A549 (cell line): Measurements from ENCODE around the gene PLXND1. TPM values are rescaled to one million over a fixed set of nuclear protein-coding genes. Genes with fewer than 3 reads are reported as not detected.

Experiments used
- ATAC-seq, 2 experiments: fragments of 200-7000 bp in 1 of 2; fragments of >200 bp in 1 of 2; cut with Nextera tagmentation in 1 of 2; cut with Tn5 transposase in 1 of 2; 3 replicates each; pipeline versions ENCODE4 v1.8.0 to v1.9.1; 2018 to 2020; ENCODE audit warnings: mild to moderate bottlenecking in 1 of 2, moderate library complexity in 1 of 2
- CTCF ChIA-PET: fragments of 300-600 bp; sonication (Branson Sonifier 250); formaldehyde crosslinking; extraction: SDS; loops from one replicate; lab custom pipeline; 2021; ENCODE audit warnings: antibody characterized with exemption, inconsistent platforms; lab: Yijun Ruan, JAX
- POLR2A ChIA-PET: fragments of 350-600 bp; formaldehyde crosslinking; extraction: SDS; loops from one replicate; lab custom pipeline; 2021; ENCODE audit warnings: antibody characterized with exemption, inconsistent platforms; lab: Yijun Ruan, JAX
- DNase-seq, 2 experiments: peaks; one replicate each; pipeline versions ENCODE4 v3.0.0 to v3.0.0-alpha.2; 2011 to 2016; ENCODE audit warnings: low read depth in 1 of 2, low spot score in 1 of 2
- FAIRE-seq: peaks from 2 replicates; lab custom pipeline; 2011; peaks lifted over from hg19 to GRCh38; lab: Jason Lieb, UNC
- H3K27ac ChIP-seq, 2 experiments: fragments of >200 bp; sonication (Bioruptor Twin); formaldehyde crosslinking; 3 replicates each; pipeline ENCODE4 v1.5.1; 2016 to 2017
- H3K4me1 ChIP-seq: fragments of >200 bp; sonication (Bioruptor Twin); formaldehyde crosslinking; 3 replicates; pipeline ENCODE4 v1.6.1; 2016
- H3K4me2 ChIP-seq: fragments of >200 bp; sonication (Bioruptor Twin); formaldehyde crosslinking; 3 replicates; pipeline ENCODE4 v1.6.1; 2016
- H3K4me3 ChIP-seq: fragments of >200 bp; sonication (Bioruptor Twin); formaldehyde crosslinking; 3 replicates; pipeline ENCODE4 v1.5.1; 2016
- H3K9me3 ChIP-seq: fragments of >200 bp; sonication (Bioruptor Twin); formaldehyde crosslinking; 3 replicates; pipeline ENCODE4 v1.6.1; 2016
- BHLHE40 ChIP-seq: IDR thresholded peaks from 2 replicates; pipeline ENCODE4 v1.6.1; 2012; ENCODE audit warnings: low read depth, low read length, inconsistent platforms
- CHD2 ChIP-seq: fragments of 150-350 bp; IDR thresholded peaks from 2 replicates; pipeline ENCODE4 v1.6.1; 2014; ENCODE audit warnings: low read length; ENCODE audit not compliant: partially characterized antibody
- CHD4 ChIP-seq: fragments of 200-600 bp; sonication (generic); IDR thresholded peaks from 2 replicates; pipeline ENCODE4 v1.6.1; 2016; ENCODE audit warnings: antibody characterized with exemption, mild to moderate bottlenecking, borderline replicate concordance
- FOSL2 ChIP-seq, 2 experiments: fragments of 450-650 bp in 1 of 2; fragments of >200 bp in 1 of 2; sonication (Bioruptor Twin) in 1 of 2; formaldehyde crosslinking; IDR thresholded peaks; 2 replicates each; pipeline versions ENCODE4 v1.5.0 to v1.6.1; 2016 to 2020; ENCODE audit warnings: mild to moderate bottlenecking in 1 of 2, moderate library complexity in 1 of 2
- HOXB13 ChIP-seq: fragments of 250-450 bp; sonication (Bioruptor Pico); IDR thresholded peaks from 2 replicates; pipeline ENCODE4 v1.5.0; 2020; ENCODE audit warnings: low read depth, mild to moderate bottlenecking, moderate library complexity
- HOXB5 ChIP-seq: fragments of 250-450 bp; sonication (Bioruptor Pico); IDR thresholded peaks from 2 replicates; pipeline ENCODE4 v1.5.0; 2020; ENCODE audit warnings: mild to moderate bottlenecking, moderate library complexity
- KDM1A ChIP-seq: fragments of 200-600 bp; sonication (generic); IDR thresholded peaks from 2 replicates; pipeline ENCODE4 v1.6.1; 2016; ENCODE audit warnings: low read depth, mild to moderate bottlenecking
- POLR2A ChIP-seq: IDR thresholded peaks from 2 replicates; pipeline ENCODE4 v1.6.1; 2012; ENCODE audit warnings: mild to moderate bottlenecking, low read length
- RARB ChIP-seq: fragments of 250-450 bp; sonication (Bioruptor Pico); IDR thresholded peaks from 2 replicates; pipeline ENCODE4 v1.8.0; 2021; ENCODE audit warnings: mild to moderate bottlenecking, moderate library complexity
- RCOR1 ChIP-seq: fragments of 150-350 bp; IDR thresholded peaks from 2 replicates; pipeline ENCODE4 v1.6.1; 2014; ENCODE audit warnings: antibody characterized with exemption, low read length, low read depth
- SREBF2 ChIP-seq: fragments of 450-650 bp; IDR thresholded peaks from 2 replicates; pipeline ENCODE4 v1.6.1; 2014; ENCODE audit warnings: mild to moderate bottlenecking, moderate library complexity
- TFCP2L1 ChIP-seq: fragments of 250-450 bp; sonication (Bioruptor Pico); IDR thresholded peaks from 2 replicates; pipeline ENCODE4 v1.5.0; 2021; ENCODE audit warnings: mild to moderate bottlenecking
- TP53 ChIP-seq: fragments of 250-450 bp; sonication (Bioruptor Pico); IDR thresholded peaks from 2 replicates; pipeline ENCODE4 v1.5.0; 2021; ENCODE audit warnings: mild to moderate bottlenecking, moderate library complexity
- ZC3H11A ChIP-seq: fragments of 450-650 bp; IDR thresholded peaks from 2 replicates; pipeline ENCODE4 v1.6.1; 2014; ENCODE audit warnings: antibody characterized with exemption, mild to moderate bottlenecking
- WGBS: methylation state at CpG from one replicate; pipeline ENCODE4 v1.1.6; 2017; ENCODE audit errors: missing lambda C conversion rate; 5-methylcytosine and 5-hydroxymethylcytosine counted together
- polyA plus RNA-seq, 4 experiments: library from polyadenylated mRNA; depleted of rRNA in 3 of 4; stranded (reverse); fragments of >200 nt; fragmentation: RNase III in 1 of 4; extraction: RNeasy Plus Mini Kit Qiagen cat#74134 plus additional on column Dnase treatment in 1 of 4; gene quantifications; 2 replicates in 3 of 4; 3 replicates in 1 of 4; pipeline ENCODE4 v1.2.3, GENCODE V29; 2011 to 2017
- TF ChIP-seq, protein P1 (sequence below): fragments of >200 bp; sonication (Bioruptor Twin); formaldehyde crosslinking; IDR thresholded peaks from 3 replicates; pipeline ENCODE4 v1.6.1; 2016
- TF ChIP-seq, protein P2 (sequence below): fragments of >200 bp; sonication (Bioruptor Twin); formaldehyde crosslinking; IDR thresholded peaks from 3 replicates; pipeline ENCODE4 v1.5.1; 2016
- TF ChIP-seq, protein P3 (sequence below): fragments of 200-600 bp; sonication (generic); IDR thresholded peaks from 2 replicates; pipeline ENCODE4 v1.6.1; 2016; ENCODE audit warnings: antibody characterized with exemption, mild to moderate bottlenecking, moderate library complexity
- TF ChIP-seq, protein P4 (sequence below): IDR thresholded peaks from 2 replicates; pipeline ENCODE4 v1.6.1; 2012

Gene PLXND1
- polyA plus RNA-seq, 2 of the 4 experiments (the other 2 are of a cell fraction), result 26.8 to 72.6 TPM

DNA sequence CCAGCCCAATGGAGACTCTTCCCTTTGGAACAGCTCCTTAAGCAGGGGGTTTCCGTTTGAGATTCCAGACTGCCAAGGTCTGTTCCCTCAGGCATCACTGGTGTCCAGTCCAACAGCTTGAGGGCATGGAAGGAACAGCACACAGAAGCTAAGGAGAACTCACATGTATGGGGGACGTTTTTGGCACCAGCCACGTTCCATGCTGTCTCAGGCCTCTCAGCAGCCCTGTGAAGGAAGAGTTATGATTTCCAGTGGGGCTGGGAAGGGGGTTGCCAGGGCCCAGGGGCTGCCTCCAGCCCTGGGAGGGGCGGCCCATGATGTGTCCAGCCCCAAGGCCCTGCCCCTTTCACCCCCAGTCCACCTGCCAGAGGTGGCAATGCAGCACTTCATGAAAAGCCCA is 85.5 kb downstream of the PLXND1 start:
- TF ChIP-seq FOSL2 (IDR thresholded peaks at IDR 0.05) (no peak), FOSL2 (CRISPR knock-in tag; IDR thresholded peaks at IDR 0.05) (no peak), TFCP2L1 (CRISPR knock-in tag) (no peak), SREBF2 (no peak), RARB (no peak), CHD2 (no peak)
- TF ChIP-seq, protein P1, sequence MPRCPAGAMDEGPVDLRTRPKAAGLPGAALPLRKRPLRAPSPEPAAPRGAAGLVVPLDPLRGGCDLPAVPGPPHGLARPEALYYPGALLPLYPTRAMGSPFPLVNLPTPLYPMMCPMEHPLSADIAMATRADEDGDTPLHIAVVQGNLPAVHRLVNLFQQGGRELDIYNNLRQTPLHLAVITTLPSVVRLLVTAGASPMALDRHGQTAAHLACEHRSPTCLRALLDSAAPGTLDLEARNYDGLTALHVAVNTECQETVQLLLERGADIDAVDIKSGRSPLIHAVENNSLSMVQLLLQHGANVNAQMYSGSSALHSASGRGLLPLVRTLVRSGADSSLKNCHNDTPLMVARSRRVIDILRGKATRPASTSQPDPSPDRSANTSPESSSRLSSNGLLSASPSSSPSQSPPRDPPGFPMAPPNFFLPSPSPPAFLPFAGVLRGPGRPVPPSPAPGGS, result no peak
- TF ChIP-seq, all 56 proteins: peak for 0
- no peak overlapping the region for H3K4me3 ChIP-seq
- 50% methylated on average over 2 of the region's 4 CpGs for WGBS
- H3K4me2 ChIP-seq, result no peak overlapping the region
- DNase-seq (no peak), FAIRE-seq (no peak), ATAC-seq (no peak)
- POLR2A ChIA-PET, result no interaction called here
- H3K27ac ChIP-seq, result peak overlapping the region in 1 of 2 experiments; percentile 11; a peak in 1 of 6 replicates
- CTCF ChIA-PET, result no interaction called here
- no peaks in the 10 kb centered on the region for H3K4me1 ChIP-seq
- H3K9me3 ChIP-seq, result no peaks in the 10 kb centered on the region

DNA sequence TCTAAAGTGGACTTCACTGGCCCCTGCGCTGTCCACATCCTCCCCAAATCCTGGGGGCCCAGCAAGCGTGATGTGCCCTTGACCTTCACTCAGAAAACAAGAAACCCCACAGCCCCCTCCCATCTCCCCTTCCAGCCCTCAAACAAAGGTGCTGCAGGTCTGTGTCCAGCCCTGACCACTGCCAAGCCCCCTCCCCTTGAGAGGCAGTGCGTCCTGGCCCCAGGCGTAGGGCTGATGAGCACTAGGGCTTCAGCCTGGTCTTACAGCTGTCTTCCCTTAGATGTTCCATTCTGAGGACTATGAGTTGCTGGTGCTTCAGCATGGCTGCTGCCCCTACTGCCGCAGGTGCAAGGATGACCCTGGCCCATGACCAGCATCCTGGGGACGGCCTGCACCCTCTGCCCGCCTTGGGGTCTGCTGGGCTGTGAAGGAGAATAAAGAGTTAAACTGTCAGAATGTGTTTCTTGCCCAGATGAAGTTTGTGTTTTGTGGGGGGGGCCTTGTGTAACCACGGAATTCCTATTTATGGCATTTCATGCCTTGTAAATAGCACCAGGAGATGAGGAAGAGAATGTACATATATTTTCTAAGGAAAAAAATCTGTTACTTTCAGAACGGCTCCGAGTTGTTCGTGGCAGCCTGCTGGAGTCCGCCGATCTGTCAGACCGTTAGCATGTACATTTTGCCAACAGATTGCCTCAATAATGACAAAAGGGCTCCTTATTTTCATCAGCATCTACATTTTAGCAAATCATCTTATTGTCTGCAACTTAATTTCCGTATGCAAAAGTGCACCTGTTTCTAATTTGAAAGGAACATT is 86.4 kb downstream of the PLXND1 start:
- H3K4me1 ChIP-seq, result no peaks in the 10 kb centered on the region
- H3K4me3 ChIP-seq, result no peak overlapping the region
- CTCF ChIA-PET, result interaction anchor here (0.6 kb wide), 1 partner anchor 107 kb away, joined by 3 read pairs; no protein-coding TSS in a partner anchor
- TF ChIP-seq, protein P2, sequence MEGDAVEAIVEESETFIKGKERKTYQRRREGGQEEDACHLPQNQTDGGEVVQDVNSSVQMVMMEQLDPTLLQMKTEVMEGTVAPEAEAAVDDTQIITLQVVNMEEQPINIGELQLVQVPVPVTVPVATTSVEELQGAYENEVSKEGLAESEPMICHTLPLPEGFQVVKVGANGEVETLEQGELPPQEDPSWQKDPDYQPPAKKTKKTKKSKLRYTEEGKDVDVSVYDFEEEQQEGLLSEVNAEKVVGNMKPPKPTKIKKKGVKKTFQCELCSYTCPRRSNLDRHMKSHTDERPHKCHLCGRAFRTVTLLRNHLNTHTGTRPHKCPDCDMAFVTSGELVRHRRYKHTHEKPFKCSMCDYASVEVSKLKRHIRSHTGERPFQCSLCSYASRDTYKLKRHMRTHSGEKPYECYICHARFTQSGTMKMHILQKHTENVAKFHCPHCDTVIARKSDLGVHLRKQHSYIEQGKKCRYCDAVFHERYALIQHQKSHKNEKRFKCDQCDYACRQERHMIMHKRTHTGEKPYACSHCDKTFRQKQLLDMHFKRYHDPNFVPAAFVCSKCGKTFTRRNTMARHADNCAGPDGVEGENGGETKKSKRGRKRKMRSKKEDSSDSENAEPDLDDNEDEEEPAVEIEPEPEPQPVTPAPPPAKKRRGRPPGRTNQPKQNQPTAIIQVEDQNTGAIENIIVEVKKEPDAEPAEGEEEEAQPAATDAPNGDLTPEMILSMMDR, result no peak
- TF ChIP-seq KDM1A (no peak), TP53 (CRISPR knock-in tag) (no peak), POLR2A (no peak), HOXB5 (CRISPR knock-in tag) (no peak)
- TF ChIP-seq, all 56 proteins: peak for 0
- POLR2A ChIA-PET, result no interaction called here
- FAIRE-seq (no peak), ATAC-seq (no peak), DNase-seq (no peak)
- no peak overlapping the region for H3K27ac ChIP-seq
- no peak overlapping the region for H3K4me2 ChIP-seq
- no peaks in the 10 kb centered on the region for H3K9me3 ChIP-seq
- WGBS, result 87% methylated on average over 14 of the region's 15 CpGs

DNA sequence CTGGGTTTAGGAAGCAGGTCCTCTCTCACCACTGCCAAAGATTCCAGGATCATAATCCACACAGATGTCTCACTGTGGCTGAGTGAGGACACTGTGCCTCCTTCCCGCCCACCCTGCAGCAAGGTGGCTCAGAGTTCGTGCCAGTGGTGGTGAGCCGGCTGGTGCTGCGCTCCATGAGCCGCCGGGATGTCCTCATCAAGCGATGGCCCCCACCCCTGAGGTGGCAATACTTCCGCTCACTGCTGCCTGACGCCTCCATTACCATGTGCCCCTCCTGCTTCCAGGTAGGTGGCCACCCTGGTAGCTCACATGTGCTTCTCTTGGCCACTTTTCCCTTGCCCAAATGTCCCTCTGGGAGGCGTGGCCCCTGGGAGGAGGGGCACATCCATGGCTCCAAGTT is 87.0 kb downstream of the PLXND1 start:
- ATAC-seq (no peak), DNase-seq (no peak), FAIRE-seq (no peak)
- TF ChIP-seq, protein P3, sequence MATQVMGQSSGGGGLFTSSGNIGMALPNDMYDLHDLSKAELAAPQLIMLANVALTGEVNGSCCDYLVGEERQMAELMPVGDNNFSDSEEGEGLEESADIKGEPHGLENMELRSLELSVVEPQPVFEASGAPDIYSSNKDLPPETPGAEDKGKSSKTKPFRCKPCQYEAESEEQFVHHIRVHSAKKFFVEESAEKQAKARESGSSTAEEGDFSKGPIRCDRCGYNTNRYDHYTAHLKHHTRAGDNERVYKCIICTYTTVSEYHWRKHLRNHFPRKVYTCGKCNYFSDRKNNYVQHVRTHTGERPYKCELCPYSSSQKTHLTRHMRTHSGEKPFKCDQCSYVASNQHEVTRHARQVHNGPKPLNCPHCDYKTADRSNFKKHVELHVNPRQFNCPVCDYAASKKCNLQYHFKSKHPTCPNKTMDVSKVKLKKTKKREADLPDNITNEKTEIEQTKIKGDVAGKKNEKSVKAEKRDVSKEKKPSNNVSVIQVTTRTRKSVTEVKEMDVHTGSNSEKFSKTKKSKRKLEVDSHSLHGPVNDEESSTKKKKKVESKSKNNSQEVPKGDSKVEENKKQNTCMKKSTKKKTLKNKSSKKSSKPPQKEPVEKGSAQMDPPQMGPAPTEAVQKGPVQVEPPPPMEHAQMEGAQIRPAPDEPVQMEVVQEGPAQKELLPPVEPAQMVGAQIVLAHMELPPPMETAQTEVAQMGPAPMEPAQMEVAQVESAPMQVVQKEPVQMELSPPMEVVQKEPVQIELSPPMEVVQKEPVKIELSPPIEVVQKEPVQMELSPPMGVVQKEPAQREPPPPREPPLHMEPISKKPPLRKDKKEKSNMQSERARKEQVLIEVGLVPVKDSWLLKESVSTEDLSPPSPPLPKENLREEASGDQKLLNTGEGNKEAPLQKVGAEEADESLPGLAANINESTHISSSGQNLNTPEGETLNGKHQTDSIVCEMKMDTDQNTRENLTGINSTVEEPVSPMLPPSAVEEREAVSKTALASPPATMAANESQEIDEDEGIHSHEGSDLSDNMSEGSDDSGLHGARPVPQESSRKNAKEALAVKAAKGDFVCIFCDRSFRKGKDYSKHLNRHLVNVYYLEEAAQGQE, result no peak
- TF ChIP-seq RCOR1, result no peak
- TF ChIP-seq ZC3H11A, result no peak
- TF ChIP-seq, protein P4, sequence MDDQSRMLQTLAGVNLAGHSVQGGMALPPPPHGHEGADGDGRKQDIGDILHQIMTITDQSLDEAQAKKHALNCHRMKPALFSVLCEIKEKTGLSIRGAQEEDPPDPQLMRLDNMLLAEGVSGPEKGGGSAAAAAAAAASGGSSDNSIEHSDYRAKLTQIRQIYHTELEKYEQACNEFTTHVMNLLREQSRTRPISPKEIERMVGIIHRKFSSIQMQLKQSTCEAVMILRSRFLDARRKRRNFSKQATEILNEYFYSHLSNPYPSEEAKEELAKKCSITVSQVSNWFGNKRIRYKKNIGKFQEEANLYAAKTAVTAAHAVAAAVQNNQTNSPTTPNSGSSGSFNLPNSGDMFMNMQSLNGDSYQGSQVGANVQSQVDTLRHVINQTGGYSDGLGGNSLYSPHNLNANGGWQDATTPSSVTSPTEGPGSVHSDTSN, result no peak
- TF ChIP-seq BHLHE40, result no peak
- no peak for TF ChIP-seq HOXB13 (CRISPR knock-in tag)
- no peak for TF ChIP-seq TP53 (CRISPR knock-in tag)
- no peak for TF ChIP-seq CHD4
- CTCF ChIA-PET, result interaction anchor here (0.6 kb wide), 1 partner anchor 107 kb away, joined by 3 read pairs; no protein-coding TSS in a partner anchor
- Histone ChIP-seq H3K9me3 (no peaks in the 10 kb centered on the region), H3K4me1 (no peaks in the 10 kb centered on the region), H3K4me2 (no peak overlapping the region), H3K4me3 (no peak overlapping the region), H3K27ac (no peak overlapping the region)
- 94% methylated on average over 10 of the region's 10 CpGs for WGBS
- POLR2A ChIA-PET, result no interaction called here
